Measurements from ENCODE around the gene ZC3H12A.
"Not testable (repeated sequence)": the region's sequence is repeated elsewhere in the genome, so short reads cannot be mapped to it uniquely, and the experiment has no call there.

The ZC3H12A gene

GRCh38 chr1:37514350-37515184 is 40.2 kb downstream of the ZC3H12A start, which contains the start of gene MEAF6:
TSS of gene MEAF6 (minus strand) at chr1:37514766. CDS start at chr1:37514746, 20 bp downstream.
- TF ChIP-seq, protein P1, sequence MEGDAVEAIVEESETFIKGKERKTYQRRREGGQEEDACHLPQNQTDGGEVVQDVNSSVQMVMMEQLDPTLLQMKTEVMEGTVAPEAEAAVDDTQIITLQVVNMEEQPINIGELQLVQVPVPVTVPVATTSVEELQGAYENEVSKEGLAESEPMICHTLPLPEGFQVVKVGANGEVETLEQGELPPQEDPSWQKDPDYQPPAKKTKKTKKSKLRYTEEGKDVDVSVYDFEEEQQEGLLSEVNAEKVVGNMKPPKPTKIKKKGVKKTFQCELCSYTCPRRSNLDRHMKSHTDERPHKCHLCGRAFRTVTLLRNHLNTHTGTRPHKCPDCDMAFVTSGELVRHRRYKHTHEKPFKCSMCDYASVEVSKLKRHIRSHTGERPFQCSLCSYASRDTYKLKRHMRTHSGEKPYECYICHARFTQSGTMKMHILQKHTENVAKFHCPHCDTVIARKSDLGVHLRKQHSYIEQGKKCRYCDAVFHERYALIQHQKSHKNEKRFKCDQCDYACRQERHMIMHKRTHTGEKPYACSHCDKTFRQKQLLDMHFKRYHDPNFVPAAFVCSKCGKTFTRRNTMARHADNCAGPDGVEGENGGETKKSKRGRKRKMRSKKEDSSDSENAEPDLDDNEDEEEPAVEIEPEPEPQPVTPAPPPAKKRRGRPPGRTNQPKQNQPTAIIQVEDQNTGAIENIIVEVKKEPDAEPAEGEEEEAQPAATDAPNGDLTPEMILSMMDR (conservative IDR thresholded peaks at IDR 0.05; ENCODE audit: low read depth, low read length) = peak; percentile 27
- DNase-seq (ENCODE audit: low read depth) = peak; percentile 84
- H3K4me3 ChIP-seq (ENCODE audit: low read depth, low read length) = peak within 1 kb of the TSS; percentile 84

DNA sequence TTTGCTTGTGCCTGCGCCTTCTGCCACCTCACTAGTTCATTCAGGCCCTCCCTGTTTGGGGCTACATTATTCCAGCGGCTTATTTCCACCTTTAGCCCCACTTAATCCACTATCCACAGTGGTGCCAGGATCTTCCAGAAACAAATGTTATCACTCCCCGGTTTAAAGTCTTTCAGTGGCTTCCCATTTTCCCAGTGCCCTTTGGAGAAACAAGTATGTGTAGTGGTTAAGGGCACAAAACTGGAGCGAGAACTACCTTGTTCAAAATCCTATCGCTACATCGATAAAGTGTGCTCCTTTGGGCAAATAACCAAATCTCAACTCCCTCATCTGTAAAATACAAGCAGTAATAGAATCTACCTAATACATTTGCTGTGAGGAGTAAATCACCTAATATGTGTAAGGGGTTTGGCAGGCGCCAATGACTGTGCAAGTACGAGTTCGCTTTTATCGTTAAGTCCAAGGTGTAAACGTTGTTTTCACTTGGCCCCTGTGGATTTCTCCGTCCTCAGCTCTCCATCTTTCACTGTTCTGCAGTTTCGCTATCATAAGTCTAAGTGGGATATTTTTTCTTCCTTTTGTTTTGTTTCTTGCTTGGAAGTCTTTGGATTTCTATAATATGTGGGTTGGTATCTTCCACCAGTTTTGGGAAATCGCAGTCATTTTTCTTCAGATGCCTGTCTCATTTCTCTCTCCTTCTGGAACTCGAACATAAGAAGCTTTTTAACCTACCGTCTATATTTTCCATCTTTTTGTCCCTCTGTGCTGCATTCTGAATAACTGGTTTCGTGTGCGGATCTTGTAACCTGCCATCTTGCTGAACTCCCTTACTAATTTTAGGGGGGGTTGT is 41.0 kb downstream of the ZC3H12A start:
- no peak for DNase-seq (ENCODE audit: low read depth)
- TF ChIP-seq, protein P1 (conservative IDR thresholded peaks at IDR 0.05; ENCODE audit: low read depth, low read length) = no peak

DNA sequence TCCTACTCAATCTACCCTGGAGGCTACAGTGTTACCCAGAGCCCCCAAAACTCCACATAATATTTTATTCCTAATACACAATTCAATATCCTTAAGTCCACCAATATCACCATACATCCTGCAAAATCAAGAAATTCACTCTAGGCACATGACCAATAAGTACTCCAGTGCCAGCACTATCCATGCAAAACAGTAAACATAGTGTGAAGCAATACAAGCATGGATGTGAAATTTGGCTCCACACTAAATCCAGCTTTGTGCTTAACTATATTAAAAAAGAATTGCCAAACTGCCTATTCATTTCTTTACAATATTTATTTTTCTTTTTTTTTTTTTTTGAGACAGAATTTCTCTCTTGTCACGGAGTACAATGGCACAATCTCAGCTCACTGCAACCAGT is 43.2 kb downstream of the ZC3H12A start:
- TF ChIP-seq, protein P1 (conservative IDR thresholded peaks at IDR 0.05; ENCODE audit: low read depth, low read length) = no peak
- no peak for DNase-seq (ENCODE audit: low read depth)
- no peak overlapping the region for H3K4me3 ChIP-seq (ENCODE audit: low read depth, low read length)

More for the DNA sequence above, 41.0 kb downstream of the ZC3H12A start:
- peak overlapping the region; percentile 84 for H3K4me3 ChIP-seq (ENCODE audit: low read depth, low read length)

- H3K4me3 ChIP-seq (ENCODE audit: low read depth, low read length); DNase-seq (ENCODE audit: low read depth): not testable (repeated sequence)
Observed at GRCh38 chr1:37518241-37518640, 43.9 kb downstream of the ZC3H12A start.

DNA sequence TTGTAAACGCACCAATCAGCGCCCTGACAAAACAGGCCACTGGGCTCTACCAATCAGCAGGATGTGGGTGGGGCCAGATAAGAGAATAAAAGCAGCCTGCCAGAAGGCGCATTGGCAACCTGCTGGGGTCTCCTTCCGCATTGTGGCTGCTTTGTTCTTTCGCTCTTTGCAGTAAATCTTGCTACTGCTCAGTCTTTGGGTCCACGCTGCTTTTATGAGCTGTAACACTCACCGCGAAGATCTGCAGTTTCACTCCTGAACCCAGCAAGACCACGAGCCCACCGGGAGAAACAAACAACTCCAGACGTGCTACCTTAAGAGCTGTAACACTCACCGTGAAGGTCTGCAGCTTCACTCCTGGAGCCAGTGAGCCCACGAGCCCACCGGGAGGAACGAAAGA is 44.5 kb downstream of the ZC3H12A start:
- DNase-seq (ENCODE audit: low read depth); H3K4me3 ChIP-seq (ENCODE audit: low read depth, low read length): not testable (repeated sequence)

DNA sequence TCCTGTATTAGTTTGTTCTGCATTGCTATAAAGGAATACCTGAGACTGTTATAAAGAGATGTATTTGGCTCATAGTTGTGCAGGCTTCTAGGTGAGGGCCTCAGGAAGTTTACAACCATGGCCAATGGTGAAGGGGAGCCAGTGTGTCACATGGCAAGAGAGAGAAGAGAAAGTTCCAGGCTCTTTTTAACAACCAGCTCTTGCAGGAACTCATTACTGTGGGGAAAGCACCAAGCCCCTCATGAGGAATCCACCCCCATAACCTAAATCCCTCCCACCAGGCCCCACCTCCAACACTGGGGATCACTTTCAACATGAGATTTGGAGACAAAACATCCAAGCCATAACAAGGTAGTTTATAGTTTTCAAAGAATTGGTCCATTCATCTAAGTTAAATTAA is 45.2 kb downstream of the ZC3H12A start:
- H3K4me3 ChIP-seq (ENCODE audit: low read depth, low read length) = no peak overlapping the region
- no peak for DNase-seq (ENCODE audit: low read depth)
- TF ChIP-seq, protein P1 (conservative IDR thresholded peaks at IDR 0.05; ENCODE audit: low read depth, low read length) = no peak

GRCh38 chr1:37529888-37530287 is 55.5 kb downstream of the ZC3H12A start:
- H3K4me3 ChIP-seq (ENCODE audit: low read depth, low read length); DNase-seq (ENCODE audit: low read depth): not testable (repeated sequence)

DNA sequence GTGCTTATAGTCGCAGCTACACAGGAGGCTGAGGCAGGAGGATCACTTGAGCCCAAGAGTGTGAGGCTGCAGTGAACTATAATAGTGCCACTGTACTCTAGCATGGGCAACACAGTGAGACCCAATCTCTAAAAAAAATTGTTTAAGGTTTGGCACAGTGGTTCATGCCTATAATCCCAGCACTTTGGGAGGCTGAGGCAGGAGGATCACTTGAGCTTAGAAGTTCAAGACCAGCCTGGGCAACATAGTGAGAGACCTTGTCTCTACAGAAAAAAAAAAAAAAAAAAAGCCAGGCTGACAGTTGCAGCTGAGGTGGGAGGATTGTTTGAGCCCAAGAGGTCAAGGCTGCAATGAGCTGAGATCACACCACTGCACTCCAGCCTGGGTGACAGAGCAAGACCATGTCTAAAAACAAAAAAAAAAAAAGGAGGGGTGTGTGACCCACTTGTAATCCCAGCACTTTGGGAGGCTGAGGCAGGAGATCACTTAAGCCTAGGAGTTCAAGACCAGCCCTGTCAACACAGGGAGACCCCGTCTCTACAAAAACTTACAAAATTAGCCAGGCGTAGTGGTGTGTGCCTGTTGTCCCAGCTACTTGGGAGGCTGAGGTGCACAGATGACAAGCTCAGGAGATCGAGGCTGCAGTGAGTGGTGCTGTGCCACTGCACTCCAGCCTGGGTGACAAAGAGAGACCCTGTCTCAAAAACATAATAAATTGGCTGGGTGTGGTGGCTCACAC is 58.2 kb downstream of the ZC3H12A start:
- not testable (repeated sequence) for DNase-seq (ENCODE audit: low read depth); H3K4me3 ChIP-seq (ENCODE audit: low read depth, low read length)

Data from choroid plexus epithelial cell (primary cell).